Liver (tissue), 9 donors: ENCODE results near the gene LRRC45. TPM values are rescaled to one million over a fixed set of nuclear protein-coding genes. Genes with fewer than 3 reads are reported as not detected.

Experiments
- DNase-seq: peaks from one replicate; pipeline ENCODE4 v3.0.0-alpha.2; 2017; ENCODE audit warnings: low spot score
- H3K27ac ChIP-seq, 2 donors: one replicate each; pipeline ENCODE4 v1.7.0; 2013; ENCODE audit warnings: inconsistent platforms in 2 of 2, low read length in 2 of 2, control low read depth in 1 of 2, low read depth in 1 of 2, mild to moderate bottlenecking in 1 of 2
- H3K27me3 ChIP-seq, 4 donors: one replicate each; pipeline versions ENCODE4 v1.6.1 to v1.7.0; 2013; ENCODE audit warnings: low read length in 3 of 4, inconsistent platforms in 1 of 4, mild to moderate bottlenecking in 1 of 4, moderate library complexity in 1 of 4; ENCODE audit not compliant: control insufficient read depth in 4 of 4, insufficient read depth in 4 of 4
- H3K36me3 ChIP-seq, 4 donors: one replicate each; pipeline versions ENCODE4 v1.6.1 to v1.7.0; 2013; ENCODE audit warnings: low read length in 3 of 4, mild to moderate bottlenecking in 3 of 4, low read depth in 1 of 4, moderate library complexity in 1 of 4; ENCODE audit not compliant: control insufficient read depth in 4 of 4, insufficient read depth in 3 of 4
- H3K4me1 ChIP-seq, 4 donors: one replicate each; pipeline versions ENCODE4 v1.6.1 to v1.7.0; 2013; ENCODE audit warnings: low read length in 3 of 4, mild to moderate bottlenecking in 3 of 4, moderate library complexity in 1 of 4; ENCODE audit not compliant: control insufficient read depth in 4 of 4, insufficient read depth in 4 of 4
- H3K4me3 ChIP-seq, 3 donors: one replicate each; pipeline versions ENCODE4 v1.6.1 to v1.7.0; 2013; ENCODE audit warnings: low read length in 3 of 3, control low read depth in 1 of 3, low read depth in 1 of 3, mild to moderate bottlenecking in 1 of 3
- H3K9ac ChIP-seq, 2 donors: one replicate each; pipeline ENCODE4 v1.7.0; 2013; ENCODE audit warnings: low read length in 2 of 2, mild to moderate bottlenecking in 2 of 2, moderate library complexity in 2 of 2, control low read depth in 1 of 2, low read depth in 1 of 2
- H3K9me3 ChIP-seq, 4 donors: one replicate each; pipeline versions ENCODE4 v1.6.1 to v1.7.0; 2013; ENCODE audit warnings: low read length in 3 of 4; ENCODE audit not compliant: control insufficient read depth in 4 of 4
- ATF3 ChIP-seq: IDR thresholded peaks from 2 replicates; pipeline ENCODE4 v1.6.1; 2016; ENCODE audit warnings: antibody characterized with exemption
- CTCF ChIP-seq: fragments of 150-350 bp; IDR thresholded peaks from 2 replicates; pipeline ENCODE4 v1.5.1; 2017; ENCODE audit warnings: improper control_type of control experiment, low read depth, low read length; ENCODE audit not compliant: missing input control
- EGR1 ChIP-seq, 2 donors: IDR thresholded peaks; 2 replicates each; pipeline ENCODE4 v1.6.1; 2016 to 2018; ENCODE audit warnings: antibody characterized with exemption in 2 of 2, low read depth in 2 of 2
- FOXA1 ChIP-seq: IDR thresholded peaks from 2 replicates; pipeline ENCODE4 v1.6.1; 2016; ENCODE audit warnings: antibody characterized with exemption
- FOXA2 ChIP-seq: IDR thresholded peaks from 2 replicates; pipeline ENCODE4 v1.6.1; 2016; ENCODE audit warnings: antibody characterized with exemption
- GABPA ChIP-seq, 2 donors: IDR thresholded peaks in 1 of 2; conservative IDR thresholded peaks in 1 of 2; 2 replicates each; pipeline ENCODE4 v1.6.1; 2016; ENCODE audit warnings: antibody characterized with exemption in 2 of 2, mild to moderate bottlenecking in 1 of 2, moderate library complexity in 1 of 2
- HNF4A ChIP-seq, 2 donors: conservative IDR thresholded peaks; 2 replicates each; pipeline ENCODE4 v1.6.1; 2016; ENCODE audit warnings: antibody characterized with exemption in 2 of 2, mild to moderate bottlenecking in 2 of 2
- HNF4G ChIP-seq: IDR thresholded peaks from 2 replicates; pipeline ENCODE4 v1.6.1; 2016; ENCODE audit warnings: antibody characterized with exemption
- JUND ChIP-seq, 2 donors: IDR thresholded peaks; 2 replicates each; pipeline ENCODE4 v1.6.1; 2016; ENCODE audit warnings: antibody characterized with exemption in 2 of 2
- MAX ChIP-seq: IDR thresholded peaks from 2 replicates; pipeline ENCODE4 v1.6.1; 2016; ENCODE audit warnings: antibody characterized with exemption
- NR2F2 ChIP-seq: IDR thresholded peaks from 2 replicates; pipeline ENCODE4 v1.6.1; 2016; ENCODE audit warnings: antibody characterized with exemption
- RAD21 ChIP-seq, 2 donors: IDR thresholded peaks; 2 replicates each; pipeline ENCODE4 v1.6.1; 2016; ENCODE audit warnings: antibody characterized with exemption in 2 of 2, mild to moderate bottlenecking in 2 of 2
- REST ChIP-seq: IDR thresholded peaks from 2 replicates; pipeline ENCODE4 v1.6.1; 2016; ENCODE audit warnings: antibody characterized with exemption, mild to moderate bottlenecking
- RXRA ChIP-seq, 2 donors: IDR thresholded peaks; 2 replicates each; pipeline ENCODE4 v1.6.1; 2017 to 2018; ENCODE audit warnings: antibody characterized with exemption in 2 of 2, mild to moderate bottlenecking in 1 of 2
- SP1 ChIP-seq: IDR thresholded peaks from 2 replicates; pipeline ENCODE4 v1.6.1; 2018; ENCODE audit warnings: antibody characterized with exemption, mild to moderate bottlenecking
- TAF1 ChIP-seq: conservative IDR thresholded peaks from 2 replicates; pipeline ENCODE4 v1.6.1; 2016; ENCODE audit warnings: antibody characterized with exemption, mild to moderate bottlenecking
- YY1 ChIP-seq: IDR thresholded peaks from 2 replicates; pipeline ENCODE4 v1.6.1; 2016; ENCODE audit warnings: antibody characterized with exemption, mild to moderate bottlenecking
- WGBS: extraction: QIAGEN DNeasy Blood & Tissue Kit; methylation state at CpG from one replicate; pipeline ENCODE4 v1.1.7; 2013; 5-methylcytosine and 5-hydroxymethylcytosine counted together
- polyA plus RNA-seq, 2 donors: library from polyadenylated mRNA; stranded (reverse) in 1 of 2; unstranded in 1 of 2; fragments of 200-250 nt in 1 of 2; fragments of >200 nt in 1 of 2; fragmentation: Nextera tagmentation in 1 of 2; extraction: Ambion mirVana in 1 of 2; gene quantifications; one replicate each; pipeline versions ENCODE4 v1.2.1 to v1.2.3, GENCODE V29; 2013 to 2015
- total RNA-seq, 2 donors: library from RNA; depleted of rRNA; stranded (reverse); fragments of >200 nt; gene quantifications; one replicate each; pipeline ENCODE4 v1.2.3, GENCODE V29; 2014
- TF ChIP-seq, protein P1 (sequence below): IDR thresholded peaks from 2 replicates; pipeline ENCODE4 v1.6.1; 2016; ENCODE audit warnings: antibody characterized with exemption
- donor health status: healthy.
- donor health status: healthy.
- donor health status: healthy.
- donor health status: healthy.
- donor health status: healthy.

LRRC45 gene
- total and polyA plus RNA-seq, 4 donors = 4.0 to 14.1 (median 7.0) TPM

- peaks cover 0 to 8% (median 1%) of the 10 kb centered on the region in 4 donors for H3K36me3 ChIP-seq
- H3K9me3 ChIP-seq = no peaks in the 10 kb centered on the region
- no peak overlapping the region for H3K27ac ChIP-seq
- no peak overlapping the region for H3K4me3 ChIP-seq
- 83% methylated on average over 16 of the region's 16 CpGs for WGBS
- no peak for DNase-seq
- H3K27me3 ChIP-seq = no peaks in the 10 kb centered on the region
- no peak overlapping the region for H3K9ac ChIP-seq
- peaks cover 8 to 57% (median 38%) of the 10 kb centered on the region in 4 donors for H3K4me1 ChIP-seq
- TF ChIP-seq ATF3 (no peak), SP1 (no peak), EGR1 (IDR thresholded peaks at IDR 0.05; ENCODE audit: low read depth in 2 of 2) (no peak), MAX (no peak), GABPA (IDR thresholded peaks at IDR 0.05 in 1 of 2, conservative IDR thresholded peaks at IDR 0.05 in 1 of 2) (no peak), HNF4G (no peak), YY1 (no peak), RAD21 (IDR thresholded peaks at IDR 0.05) (no peak), TAF1 (no peak), JUND (IDR thresholded peaks at IDR 0.05) (no peak), REST (no peak), HNF4A (conservative IDR thresholded peaks at IDR 0.05) (no peak), FOXA1 (no peak), NR2F2 (no peak), FOXA2 (no peak), RXRA (IDR thresholded peaks at IDR 0.05) (no peak)
- TF ChIP-seq, protein P1, sequence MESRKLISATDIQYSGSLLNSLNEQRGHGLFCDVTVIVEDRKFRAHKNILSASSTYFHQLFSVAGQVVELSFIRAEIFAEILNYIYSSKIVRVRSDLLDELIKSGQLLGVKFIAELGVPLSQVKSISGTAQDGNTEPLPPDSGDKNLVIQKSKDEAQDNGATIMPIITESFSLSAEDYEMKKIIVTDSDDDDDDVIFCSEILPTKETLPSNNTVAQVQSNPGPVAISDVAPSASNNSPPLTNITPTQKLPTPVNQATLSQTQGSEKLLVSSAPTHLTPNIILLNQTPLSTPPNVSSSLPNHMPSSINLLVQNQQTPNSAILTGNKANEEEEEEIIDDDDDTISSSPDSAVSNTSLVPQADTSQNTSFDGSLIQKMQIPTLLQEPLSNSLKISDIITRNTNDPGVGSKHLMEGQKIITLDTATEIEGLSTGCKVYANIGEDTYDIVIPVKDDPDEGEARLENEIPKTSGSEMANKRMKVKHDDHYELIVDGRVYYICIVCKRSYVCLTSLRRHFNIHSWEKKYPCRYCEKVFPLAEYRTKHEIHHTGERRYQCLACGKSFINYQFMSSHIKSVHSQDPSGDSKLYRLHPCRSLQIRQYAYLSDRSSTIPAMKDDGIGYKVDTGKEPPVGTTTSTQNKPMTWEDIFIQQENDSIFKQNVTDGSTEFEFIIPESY = no peak
These were observed 20.4 kb downstream of the LRRC45 start for GRCh38 chr17:82043507-82043906.

DNA sequence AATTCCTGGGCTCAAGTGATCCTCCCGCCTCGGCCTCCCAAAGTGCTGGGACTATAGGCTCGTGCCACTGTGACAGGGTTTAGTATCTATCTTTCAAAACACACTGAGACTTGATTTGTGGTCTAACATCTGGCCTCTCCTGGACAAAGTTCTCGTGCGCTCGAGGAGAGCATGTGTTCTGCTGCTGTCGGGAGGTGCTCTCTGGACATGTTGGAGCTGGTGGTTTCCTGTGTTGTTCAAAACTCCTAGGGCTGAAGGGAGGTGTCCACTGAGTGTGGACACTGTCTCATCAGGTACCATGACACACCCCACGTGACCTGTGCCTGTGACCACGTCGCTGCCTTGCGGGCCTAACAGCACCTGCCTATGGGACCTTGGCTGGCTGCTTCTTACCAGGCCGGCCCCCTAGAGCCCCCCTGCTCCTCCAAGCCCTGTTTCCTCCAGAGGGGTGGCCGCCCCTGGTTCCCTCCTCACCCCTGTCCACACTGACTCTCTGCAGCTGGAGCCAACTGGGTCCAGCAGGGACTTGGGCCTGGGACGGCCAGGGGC is 22.9 kb downstream of the LRRC45 start:
- H3K27ac ChIP-seq = peak overlapping the region; percentile 40 to 77
- 75% methylated on average over 14 of the region's 14 CpGs for WGBS
- no peaks in the 10 kb centered on the region for H3K27me3 ChIP-seq
- peaks cover 13 to 64% (median 45%) of the 10 kb centered on the region in 4 donors for H3K4me1 ChIP-seq
- no peaks in the 10 kb centered on the region for H3K9me3 ChIP-seq
- no peak overlapping the region for H3K9ac ChIP-seq
- no peak overlapping the region for H3K4me3 ChIP-seq
- DNase-seq = no peak
- TF ChIP-seq HNF4A (conservative IDR thresholded peaks at IDR 0.05) (peak; percentile 9 to 39), FOXA2 (no peak), TAF1 (no peak), CTCF (no peak), SP1 (no peak), JUND (IDR thresholded peaks at IDR 0.05) (no peak), FOXA1 (no peak), HNF4G (no peak), REST (no peak)
- peaks cover 0 to 8% (median 2%) of the 10 kb centered on the region in 4 donors for H3K36me3 ChIP-seq
